IMR-90 (cell line): ENCODE measurements around the gene SPRED2. TPM values are rescaled to one million over a fixed set of nuclear protein-coding genes. Genes with fewer than 3 reads are reported as not detected.

Source experiments
- ATAC-seq: fragments of 200-7000 bp; cut with Tn5 transposase; 2 replicates; pipeline ENCODE4 v1.9.1; 2020; ENCODE audit warnings: low read depth, mild to moderate bottlenecking, moderate library complexity
- BruUV-seq: library from RNA; stranded (reverse); fragments of 400-500 nt; replicated peaks from 2 replicates; lab custom pipeline; 2021; lab: Mats Ljungman, UMichigan
- CTCF ChIA-PET: fragments of 300-600 bp; formaldehyde crosslinking; extraction: SDS; loops from one replicate; lab custom pipeline; 2021; ENCODE audit warnings: antibody characterized with exemption; lab: Yijun Ruan, JAX
- POLR2A ChIA-PET: fragments of 300-600 bp; sonication (Branson Sonifier 250); formaldehyde crosslinking; loops from one replicate; lab custom pipeline; 2022; ENCODE audit warnings: antibody characterized with exemption; ENCODE audit not compliant: unreplicated experiment; lab: Charles Lee
- DNase-seq: peaks from one replicate; pipeline ENCODE4 v3.0.0; 2013
- H2AFZ ChIP-seq: replicated peaks from 2 replicates; pipeline ENCODE3; 2013; ENCODE audit warnings: low read length, mild to moderate bottlenecking; ENCODE audit not compliant: poor library complexity
- H2AK5ac ChIP-seq: 2 replicates; pipeline ENCODE4 v1.6.1; 2013; ENCODE audit warnings: low read depth, low read length, inconsistent platforms
- H2AK9ac ChIP-seq: replicated peaks from 2 replicates; pipeline ENCODE3; 2013; ENCODE audit warnings: mild to moderate bottlenecking, low read depth, low read length, moderate library complexity; ENCODE audit not compliant: poor library complexity
- H2BK120ac ChIP-seq: 2 replicates; pipeline ENCODE4 v1.6.1; 2013; ENCODE audit warnings: low read depth, low read length, inconsistent platforms
- H2BK15ac ChIP-seq: 3 replicates; pipeline ENCODE4 v1.6.1; 2013; ENCODE audit warnings: low read depth, low read length, inconsistent platforms
- H2BK20ac ChIP-seq: 2 replicates; pipeline ENCODE4 v1.6.1; 2013; ENCODE audit warnings: low read depth, mild to moderate bottlenecking, inconsistent platforms, low read length, moderate library complexity
- H2BK5ac ChIP-seq: 2 replicates; pipeline ENCODE4 v1.6.1; 2013; ENCODE audit warnings: mild to moderate bottlenecking, low read depth, low read length, inconsistent platforms; ENCODE audit not compliant: poor library complexity, severe bottlenecking
- H3K14ac ChIP-seq: replicated peaks from 2 replicates; pipeline ENCODE4 v1.6.1; 2013; ENCODE audit warnings: low read depth, low read length, inconsistent platforms
- H3K18ac ChIP-seq: 2 replicates; pipeline ENCODE4 v1.6.1; 2013; ENCODE audit warnings: low read depth, low read length, control low read depth
- H3K23ac ChIP-seq: 2 replicates; pipeline ENCODE4 v1.6.1; 2013; ENCODE audit warnings: low read depth, low read length, inconsistent platforms
- H3K27ac ChIP-seq: 2 replicates; pipeline ENCODE4 v1.5.1; 2013; ENCODE audit warnings: mild to moderate bottlenecking, control low read depth, low read length; ENCODE audit not compliant: insufficient read depth
- H3K27me3 ChIP-seq: 2 replicates; pipeline ENCODE4 v1.6.1; 2013; ENCODE audit warnings: low read length; ENCODE audit not compliant: control insufficient read depth, insufficient read depth
- H3K36me3 ChIP-seq: 2 replicates; pipeline ENCODE4 v1.6.1; 2013; ENCODE audit warnings: low read length, mixed read lengths; ENCODE audit not compliant: control insufficient read depth, insufficient read depth
- H3K4ac ChIP-seq: 2 replicates; pipeline ENCODE4 v1.6.1; 2013; ENCODE audit warnings: low read depth, low read length, inconsistent platforms
- H3K4me1 ChIP-seq: 2 replicates; pipeline ENCODE4 v1.6.1; 2013; ENCODE audit warnings: low read length, mixed read lengths; ENCODE audit not compliant: control insufficient read depth, insufficient read depth
- H3K4me2 ChIP-seq: 2 replicates; pipeline ENCODE4 v1.6.1; 2013; ENCODE audit warnings: low read depth, mild to moderate bottlenecking, control low read depth, low read length, moderate library complexity
- H3K4me3 ChIP-seq: 2 replicates; pipeline ENCODE4 v1.5.1; 2013; ENCODE audit warnings: low read depth, mild to moderate bottlenecking, control low read depth, low read length, moderate library complexity; ENCODE audit not compliant: insufficient read depth
- H3K56ac ChIP-seq: 2 replicates; pipeline ENCODE4 v1.6.1; 2013; ENCODE audit warnings: low read length, inconsistent platforms; ENCODE audit not compliant: insufficient read depth; ENCODE audit errors: extremely low read depth
- H3K79me1 ChIP-seq, 2 experiments: 2 replicates each; pipeline ENCODE4 v1.6.1; 2013; ENCODE audit warnings: low read length in 2 of 2, inconsistent platforms in 1 of 2, low read depth in 1 of 2
- H3K9ac ChIP-seq: 2 replicates; pipeline ENCODE4 v1.6.1; 2013; ENCODE audit warnings: low read depth, low read length, control low read depth
- H3K9me1 ChIP-seq: 2 replicates; pipeline ENCODE4 v1.6.1; 2013; ENCODE audit warnings: low read length, inconsistent platforms; ENCODE audit not compliant: insufficient read depth
- H3K9me3 ChIP-seq: 2 replicates; pipeline ENCODE4 v1.6.1; 2013; ENCODE audit warnings: low read length; ENCODE audit not compliant: control insufficient read depth, insufficient read depth
- H4K20me1 ChIP-seq: 2 replicates; pipeline ENCODE4 v1.6.1; 2013; ENCODE audit warnings: low read length, inconsistent platforms; ENCODE audit not compliant: insufficient read depth
- H4K5ac ChIP-seq: 2 replicates; pipeline ENCODE4 v1.6.1; 2013; ENCODE audit warnings: mild to moderate bottlenecking, low read depth, low read length, control low read depth
- H4K8ac ChIP-seq, 2 experiments: 2 replicates each; pipeline ENCODE4 v1.6.1; 2013; ENCODE audit warnings: low read depth in 2 of 2, low read length in 2 of 2, control low read depth in 1 of 2, inconsistent platforms in 1 of 2
- H4K91ac ChIP-seq: 2 replicates; pipeline ENCODE4 v1.6.1; 2013; ENCODE audit warnings: low read depth, low read length, inconsistent platforms; ENCODE audit not compliant: insufficient read depth
- BHLHE40 ChIP-seq: fragments of 150-350 bp; IDR thresholded peaks from 2 replicates; pipeline ENCODE4 v1.6.1; 2016; ENCODE audit warnings: mild to moderate bottlenecking, low read depth, low read length
- CEBPB ChIP-seq: IDR thresholded peaks from 2 replicates; pipeline ENCODE4 v1.6.1; 2012; ENCODE audit warnings: low read depth, low read length, improper control_type of control experiment
- CHD1 ChIP-seq: IDR thresholded peaks from 2 replicates; pipeline ENCODE4 v1.6.1; 2012; ENCODE audit warnings: low read depth, low read length, improper control_type of control experiment
- FOS ChIP-seq: fragments of 150-350 bp; IDR thresholded peaks from 2 replicates; pipeline ENCODE4 v1.6.1; 2016; ENCODE audit warnings: low read depth, low read length
- MAFK ChIP-seq: IDR thresholded peaks from 2 replicates; pipeline ENCODE4 v1.6.1; 2012; ENCODE audit warnings: low read depth, low read length, improper control_type of control experiment
- MAZ ChIP-seq: IDR thresholded peaks from 2 replicates; pipeline ENCODE4 v1.6.1; 2012; ENCODE audit warnings: low read depth, mild to moderate bottlenecking, low read length, improper control_type of control experiment, moderate library complexity, borderline replicate concordance
- MXI1 ChIP-seq: IDR thresholded peaks from 2 replicates; pipeline ENCODE4 v1.6.1; 2012; ENCODE audit warnings: low read depth, mild to moderate bottlenecking, low read length, moderate library complexity, borderline replicate concordance
- NFE2L2 ChIP-seq: fragments of 150-350 bp; IDR thresholded peaks from 2 replicates; pipeline ENCODE4 v1.6.1; 2016; ENCODE audit warnings: low read depth, mild to moderate bottlenecking, low read length
- POLR2A ChIP-seq: IDR thresholded peaks from 2 replicates; pipeline ENCODE4 v1.6.1; 2012; ENCODE audit warnings: mild to moderate bottlenecking, low read depth, low read length
- RAD21 ChIP-seq: IDR thresholded peaks from 2 replicates; pipeline ENCODE4 v1.6.1; 2012; ENCODE audit warnings: low read length, improper control_type of control experiment
- RCOR1 ChIP-seq: IDR thresholded peaks from 2 replicates; pipeline ENCODE4 v1.6.1; 2012; ENCODE audit warnings: mild to moderate bottlenecking, low read length, improper control_type of control experiment; ENCODE audit not compliant: insufficient replicate concordance
- RFX5 ChIP-seq: IDR thresholded peaks from 2 replicates; pipeline ENCODE4 v1.8.0; 2012; ENCODE audit warnings: low read depth, mild to moderate bottlenecking, low read length, moderate library complexity
- SMC3 ChIP-seq: fragments of 150-350 bp; IDR thresholded peaks from 2 replicates; pipeline ENCODE4 v1.6.1; 2016; ENCODE audit warnings: low read depth, mild to moderate bottlenecking, antibody characterized with exemption, low read length, moderate library complexity
- WGBS, 2 experiments: methylation state at CpG; one replicate each; pipeline versions ENCODE4 v1.1.5 to v1.1.7; 2013; ENCODE audit warnings: missing lambda C conversion rate in 2 of 2; ENCODE audit not compliant: insufficient read length in 1 of 2; ENCODE audit errors: extremely low coverage in 2 of 2; 5-methylcytosine and 5-hydroxymethylcytosine counted together
- dilution Hi-C: fragments of 300-500 bp; cut with HindIII; formaldehyde crosslinking; loops from one replicate; pipeline ENCODE4 v1.14.3; 2018; ENCODE audit warnings: low sequenced_read_pairs; ENCODE audit not compliant: unreplicated experiment
- in situ Hi-C: fragments of 300-500 bp; cut with MboI; formaldehyde crosslinking; loops from 3 replicates; pipeline ENCODE4 v1.14.3; 2019; ENCODE audit warnings: low sequenced_read_pairs, inconsistent platforms, mixed read lengths
- intact Hi-C: fragments of 100-400 bp; cut with micrococcal nuclease; formaldehyde crosslinking; loops from 2 replicates; pipeline ENCODE4 v1.10.0; 2022
- polyA plus RNA-seq, 3 experiments: library from polyadenylated mRNA; depleted of rRNA; stranded (reverse); fragments of >200 nt; gene quantifications; 2 replicates each; pipeline ENCODE4 v1.2.3, GENCODE V29; 2012; ENCODE audit warnings: low replicate concordance in 1 of 3
- total RNA-seq: library from RNA; depleted of rRNA; stranded (reverse); fragments of >200 nt; gene quantifications from 2 replicates; pipeline ENCODE4 v1.2.3, GENCODE V29; 2012
- TF ChIP-seq, protein P1 (sequence below): fragments of 150-350 bp; IDR thresholded peaks from 2 replicates; pipeline ENCODE4 v1.6.1; 2017; ENCODE audit warnings: mild to moderate bottlenecking, antibody characterized with exemption, low read length, low read depth
- TF ChIP-seq, protein P2 (sequence below): conservative IDR thresholded peaks from 2 replicates; pipeline ENCODE4 v1.5.1; 2012; ENCODE audit warnings: mild to moderate bottlenecking, low read depth, low read length, improper control_type of control experiment
- TF ChIP-seq, protein P3 (sequence below): fragments of 150-350 bp; IDR thresholded peaks from 2 replicates; pipeline ENCODE4 v1.6.1; 2016; ENCODE audit warnings: low read depth, mild to moderate bottlenecking, low read length, moderate library complexity, borderline replicate concordance

Gene SPRED2
- total and polyA plus RNA-seq, 2 of the 4 experiments (the other 2 are of a cell fraction), result 4.8 to 18.7 TPM

DNA sequence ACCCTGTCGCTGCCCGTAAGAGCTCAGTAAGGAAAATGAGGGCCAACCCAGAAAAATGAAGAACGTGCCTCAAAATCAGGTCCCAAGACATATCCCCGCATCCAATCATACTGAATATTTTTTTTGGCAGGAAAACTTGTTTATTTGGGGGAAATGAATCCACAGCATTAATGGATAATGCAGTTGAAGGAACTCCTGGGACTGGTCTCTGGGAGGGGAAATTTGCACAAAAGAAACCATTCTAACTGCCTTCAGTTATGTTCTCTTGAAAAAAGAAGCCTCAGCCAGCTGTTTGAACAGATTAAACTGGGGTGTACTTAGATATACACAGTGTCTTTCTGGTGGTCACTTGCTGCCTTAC is 61.3 kb downstream of the SPRED2 start:
- POLR2A ChIA-PET, result interaction anchor here (0.5 kb wide), 1 partner anchor 22 kb away, joined by 16 read pairs; no protein-coding TSS in a partner anchor

More for the DNA sequence above, 61.3 kb downstream of the SPRED2 start:
- BruUV-seq, result no TSS peak
- Histone ChIP-seq H3K4me1 (peaks cover 16% of the 10 kb centered on the region), H3K79me1 (peaks cover 25 to 80% of the 10 kb centered on the region in 2 experiments), H2BK20ac (no peak overlapping the region), H3K9me1 (peaks cover 16% of the 10 kb centered on the region), H4K91ac (no peak overlapping the region), H4K20me1 (peaks cover 37% of the 10 kb centered on the region; the same call in 1 of the 2 replicates), H3K4ac (peak overlapping the region; percentile 34), H3K27me3 (no peaks in the 10 kb centered on the region), H3K4me2 (0 out of 2 replicates have a peak overlapping the region, but pooled peaks have one; percentile 7), H3K4me3 (no peak overlapping the region), H3K9ac (no peak overlapping the region), H3K18ac (no peak overlapping the region), H3K27ac (0 out of 2 replicates have a peak overlapping the region, but pooled peaks have one; percentile 15), H4K8ac (no peak overlapping the region), H4K5ac (no peak overlapping the region), H2BK5ac (no peak overlapping the region), H2BK15ac (no peak overlapping the region), H3K9me3 (no peaks in the 10 kb centered on the region), H3K56ac (no peak overlapping the region), H2BK120ac (0 out of 2 replicates have a peak overlapping the region, but pooled peaks have one; percentile 1), H2AK5ac (no peak overlapping the region; the same call in 1 of the 2 replicates), H3K36me3 (no peaks in the 10 kb centered on the region), H3K14ac (0 out of 2 replicates have a peak overlapping the region, but pooled peaks have one; percentile 1), H2AK9ac (no peak overlapping the region), H3K23ac (peak overlapping the region; percentile 11; the same call in 1 of the 2 replicates), H2AFZ (no peak overlapping the region)
- no CpG with 5 or more reads among the region's 4 CpGs for WGBS, 2 experiments
- DNase-seq (no peak), ATAC-seq (no peak)
- TF ChIP-seq RCOR1 (no peak), POLR2A (no peak), MXI1 (no peak), NFE2L2 (no peak), SMC3 (no peak), MAFK (no peak), RFX5 (no peak), MAZ (no peak), FOS (no peak), CEBPB (no peak), BHLHE40 (no peak), CHD1 (no peak), RAD21 (no peak)
- TF ChIP-seq, protein P1, sequence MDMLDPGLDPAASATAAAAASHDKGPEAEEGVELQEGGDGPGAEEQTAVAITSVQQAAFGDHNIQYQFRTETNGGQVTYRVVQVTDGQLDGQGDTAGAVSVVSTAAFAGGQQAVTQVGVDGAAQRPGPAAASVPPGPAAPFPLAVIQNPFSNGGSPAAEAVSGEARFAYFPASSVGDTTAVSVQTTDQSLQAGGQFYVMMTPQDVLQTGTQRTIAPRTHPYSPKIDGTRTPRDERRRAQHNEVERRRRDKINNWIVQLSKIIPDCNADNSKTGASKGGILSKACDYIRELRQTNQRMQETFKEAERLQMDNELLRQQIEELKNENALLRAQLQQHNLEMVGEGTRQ, result no peak
- TF ChIP-seq, protein P2, sequence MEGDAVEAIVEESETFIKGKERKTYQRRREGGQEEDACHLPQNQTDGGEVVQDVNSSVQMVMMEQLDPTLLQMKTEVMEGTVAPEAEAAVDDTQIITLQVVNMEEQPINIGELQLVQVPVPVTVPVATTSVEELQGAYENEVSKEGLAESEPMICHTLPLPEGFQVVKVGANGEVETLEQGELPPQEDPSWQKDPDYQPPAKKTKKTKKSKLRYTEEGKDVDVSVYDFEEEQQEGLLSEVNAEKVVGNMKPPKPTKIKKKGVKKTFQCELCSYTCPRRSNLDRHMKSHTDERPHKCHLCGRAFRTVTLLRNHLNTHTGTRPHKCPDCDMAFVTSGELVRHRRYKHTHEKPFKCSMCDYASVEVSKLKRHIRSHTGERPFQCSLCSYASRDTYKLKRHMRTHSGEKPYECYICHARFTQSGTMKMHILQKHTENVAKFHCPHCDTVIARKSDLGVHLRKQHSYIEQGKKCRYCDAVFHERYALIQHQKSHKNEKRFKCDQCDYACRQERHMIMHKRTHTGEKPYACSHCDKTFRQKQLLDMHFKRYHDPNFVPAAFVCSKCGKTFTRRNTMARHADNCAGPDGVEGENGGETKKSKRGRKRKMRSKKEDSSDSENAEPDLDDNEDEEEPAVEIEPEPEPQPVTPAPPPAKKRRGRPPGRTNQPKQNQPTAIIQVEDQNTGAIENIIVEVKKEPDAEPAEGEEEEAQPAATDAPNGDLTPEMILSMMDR, result no peak
- TF ChIP-seq, protein P3, sequence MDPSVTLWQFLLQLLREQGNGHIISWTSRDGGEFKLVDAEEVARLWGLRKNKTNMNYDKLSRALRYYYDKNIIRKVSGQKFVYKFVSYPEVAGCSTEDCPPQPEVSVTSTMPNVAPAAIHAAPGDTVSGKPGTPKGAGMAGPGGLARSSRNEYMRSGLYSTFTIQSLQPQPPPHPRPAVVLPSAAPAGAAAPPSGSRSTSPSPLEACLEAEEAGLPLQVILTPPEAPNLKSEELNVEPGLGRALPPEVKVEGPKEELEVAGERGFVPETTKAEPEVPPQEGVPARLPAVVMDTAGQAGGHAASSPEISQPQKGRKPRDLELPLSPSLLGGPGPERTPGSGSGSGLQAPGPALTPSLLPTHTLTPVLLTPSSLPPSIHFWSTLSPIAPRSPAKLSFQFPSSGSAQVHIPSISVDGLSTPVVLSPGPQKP, result no peak
- in situ Hi-C loops, result no loop called here
- CTCF ChIA-PET, result no interaction called here
- dilution Hi-C loops, result no loop called here
- intact Hi-C loops, result no loop called here
